Liver (tissue), 9 donors: ENCODE measurements around the gene KRTAP5-6. TPM values are rescaled to one million over a fixed set of nuclear protein-coding genes. Genes with fewer than 3 reads are reported as not detected.

Experiments used
- DNase-seq: peaks from one replicate; pipeline ENCODE4 v3.0.0-alpha.2; 2017; ENCODE audit warnings: low spot score
- H3K27ac ChIP-seq, 2 donors: one replicate each; pipeline ENCODE4 v1.7.0; 2013; ENCODE audit warnings: inconsistent platforms in 2 of 2, low read length in 2 of 2, control low read depth in 1 of 2, low read depth in 1 of 2, mild to moderate bottlenecking in 1 of 2
- H3K27me3 ChIP-seq, 4 donors: one replicate each; pipeline versions ENCODE4 v1.6.1 to v1.7.0; 2013; ENCODE audit warnings: low read length in 3 of 4, inconsistent platforms in 1 of 4, mild to moderate bottlenecking in 1 of 4, moderate library complexity in 1 of 4; ENCODE audit not compliant: control insufficient read depth in 4 of 4, insufficient read depth in 4 of 4
- H3K36me3 ChIP-seq, 4 donors: one replicate each; pipeline versions ENCODE4 v1.6.1 to v1.7.0; 2013; ENCODE audit warnings: low read length in 3 of 4, mild to moderate bottlenecking in 3 of 4, low read depth in 1 of 4, moderate library complexity in 1 of 4; ENCODE audit not compliant: control insufficient read depth in 4 of 4, insufficient read depth in 3 of 4
- H3K4me1 ChIP-seq, 4 donors: one replicate each; pipeline versions ENCODE4 v1.6.1 to v1.7.0; 2013; ENCODE audit warnings: low read length in 3 of 4, mild to moderate bottlenecking in 3 of 4, moderate library complexity in 1 of 4; ENCODE audit not compliant: control insufficient read depth in 4 of 4, insufficient read depth in 4 of 4
- H3K4me3 ChIP-seq, 3 donors: one replicate each; pipeline versions ENCODE4 v1.6.1 to v1.7.0; 2013; ENCODE audit warnings: low read length in 3 of 3, control low read depth in 1 of 3, low read depth in 1 of 3, mild to moderate bottlenecking in 1 of 3
- H3K9ac ChIP-seq, 2 donors: one replicate each; pipeline ENCODE4 v1.7.0; 2013; ENCODE audit warnings: low read length in 2 of 2, mild to moderate bottlenecking in 2 of 2, moderate library complexity in 2 of 2, control low read depth in 1 of 2, low read depth in 1 of 2
- H3K9me3 ChIP-seq, 4 donors: one replicate each; pipeline versions ENCODE4 v1.6.1 to v1.7.0; 2013; ENCODE audit warnings: low read length in 3 of 4; ENCODE audit not compliant: control insufficient read depth in 4 of 4
- EGR1 ChIP-seq, 2 donors: IDR thresholded peaks; 2 replicates each; pipeline ENCODE4 v1.6.1; 2016 to 2018; ENCODE audit warnings: antibody characterized with exemption in 2 of 2, low read depth in 2 of 2
- FOXA1 ChIP-seq: IDR thresholded peaks from 2 replicates; pipeline ENCODE4 v1.6.1; 2016; ENCODE audit warnings: antibody characterized with exemption
- FOXA2 ChIP-seq: IDR thresholded peaks from 2 replicates; pipeline ENCODE4 v1.6.1; 2016; ENCODE audit warnings: antibody characterized with exemption
- GABPA ChIP-seq, 2 donors: IDR thresholded peaks in 1 of 2; conservative IDR thresholded peaks in 1 of 2; 2 replicates each; pipeline ENCODE4 v1.6.1; 2016; ENCODE audit warnings: antibody characterized with exemption in 2 of 2, mild to moderate bottlenecking in 1 of 2, moderate library complexity in 1 of 2
- HNF4A ChIP-seq, 2 donors: conservative IDR thresholded peaks; 2 replicates each; pipeline ENCODE4 v1.6.1; 2016; ENCODE audit warnings: antibody characterized with exemption in 2 of 2, mild to moderate bottlenecking in 2 of 2
- HNF4G ChIP-seq: IDR thresholded peaks from 2 replicates; pipeline ENCODE4 v1.6.1; 2016; ENCODE audit warnings: antibody characterized with exemption
- JUND ChIP-seq, 2 donors: IDR thresholded peaks; 2 replicates each; pipeline ENCODE4 v1.6.1; 2016; ENCODE audit warnings: antibody characterized with exemption in 2 of 2
- NR2F2 ChIP-seq: IDR thresholded peaks from 2 replicates; pipeline ENCODE4 v1.6.1; 2016; ENCODE audit warnings: antibody characterized with exemption
- RAD21 ChIP-seq, 2 donors: IDR thresholded peaks; 2 replicates each; pipeline ENCODE4 v1.6.1; 2016; ENCODE audit warnings: antibody characterized with exemption in 2 of 2, mild to moderate bottlenecking in 2 of 2
- RXRA ChIP-seq, 2 donors: IDR thresholded peaks; 2 replicates each; pipeline ENCODE4 v1.6.1; 2017 to 2018; ENCODE audit warnings: antibody characterized with exemption in 2 of 2, mild to moderate bottlenecking in 1 of 2
- SP1 ChIP-seq: IDR thresholded peaks from 2 replicates; pipeline ENCODE4 v1.6.1; 2018; ENCODE audit warnings: antibody characterized with exemption, mild to moderate bottlenecking
- TAF1 ChIP-seq: conservative IDR thresholded peaks from 2 replicates; pipeline ENCODE4 v1.6.1; 2016; ENCODE audit warnings: antibody characterized with exemption, mild to moderate bottlenecking
- YY1 ChIP-seq: IDR thresholded peaks from 2 replicates; pipeline ENCODE4 v1.6.1; 2016; ENCODE audit warnings: antibody characterized with exemption, mild to moderate bottlenecking
- WGBS: extraction: QIAGEN DNeasy Blood & Tissue Kit; methylation state at CpG from one replicate; pipeline ENCODE4 v1.1.7; 2013; 5-methylcytosine and 5-hydroxymethylcytosine counted together
- polyA plus RNA-seq, 2 donors: library from polyadenylated mRNA; stranded (reverse) in 1 of 2; unstranded in 1 of 2; fragments of 200-250 nt in 1 of 2; fragments of >200 nt in 1 of 2; fragmentation: Nextera tagmentation in 1 of 2; extraction: Ambion mirVana in 1 of 2; gene quantifications; one replicate each; pipeline versions ENCODE4 v1.2.1 to v1.2.3, GENCODE V29; 2013 to 2015
- total RNA-seq, 2 donors: library from RNA; depleted of rRNA; stranded (reverse); fragments of >200 nt; gene quantifications; one replicate each; pipeline ENCODE4 v1.2.3, GENCODE V29; 2014
- TF ChIP-seq, protein P1 (sequence below): IDR thresholded peaks from 2 replicates; pipeline ENCODE4 v1.6.1; 2016; ENCODE audit warnings: antibody characterized with exemption, mild to moderate bottlenecking
- TF ChIP-seq, protein P2 (sequence below): IDR thresholded peaks from 2 replicates; pipeline ENCODE4 v1.6.1; 2016; ENCODE audit warnings: antibody characterized with exemption
- TF ChIP-seq, protein P3 (sequence below): IDR thresholded peaks from 2 replicates; pipeline ENCODE4 v1.6.1; 2016; ENCODE audit warnings: antibody characterized with exemption
- TF ChIP-seq, protein P4 (sequence below): fragments of 150-350 bp; IDR thresholded peaks from 2 replicates; pipeline ENCODE4 v1.5.1; 2017; ENCODE audit warnings: improper control_type of control experiment, low read depth, low read length; ENCODE audit not compliant: missing input control
- donor health status: healthy.
- donor health status: healthy.
- donor health status: healthy.
- donor health status: healthy.
- donor health status: healthy.

Gene KRTAP5-6
- total and polyA plus RNA-seq, 4 donors: 0.84 to 1.2 TPM; not detected in 2

DNA sequence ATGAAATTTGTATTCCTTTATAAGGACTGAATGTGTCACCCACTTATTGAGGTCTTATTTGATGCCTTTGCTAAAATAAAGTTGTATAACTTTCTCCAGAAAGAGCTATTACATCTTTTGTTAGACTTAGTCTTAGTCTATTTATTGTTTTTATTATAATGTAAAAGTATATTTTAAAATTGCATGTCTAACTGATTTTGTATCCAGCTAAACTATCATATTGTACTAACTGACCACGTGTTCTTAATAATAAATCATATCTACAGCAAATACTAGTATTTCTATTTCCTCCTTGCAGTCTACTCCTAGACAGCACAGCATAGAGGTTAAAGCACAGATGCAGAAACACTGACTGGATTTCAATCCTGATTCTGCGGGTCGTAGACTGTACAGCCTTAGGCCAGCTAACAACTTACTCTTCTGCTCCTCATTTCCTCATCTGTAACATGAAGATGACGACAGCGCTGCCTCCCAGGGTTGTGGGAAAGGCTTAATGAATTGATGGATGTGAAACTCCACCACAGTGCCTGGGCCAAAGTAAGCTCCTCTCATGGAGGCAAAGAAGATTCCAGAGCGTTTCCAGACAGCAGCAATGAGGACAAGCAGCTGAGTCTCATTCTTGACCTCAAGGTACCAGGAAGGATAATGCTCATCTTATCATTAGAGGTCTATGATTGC lies 40.2 kb downstream of the KRTAP5-6 start (continued):
- TF ChIP-seq, protein P1, sequence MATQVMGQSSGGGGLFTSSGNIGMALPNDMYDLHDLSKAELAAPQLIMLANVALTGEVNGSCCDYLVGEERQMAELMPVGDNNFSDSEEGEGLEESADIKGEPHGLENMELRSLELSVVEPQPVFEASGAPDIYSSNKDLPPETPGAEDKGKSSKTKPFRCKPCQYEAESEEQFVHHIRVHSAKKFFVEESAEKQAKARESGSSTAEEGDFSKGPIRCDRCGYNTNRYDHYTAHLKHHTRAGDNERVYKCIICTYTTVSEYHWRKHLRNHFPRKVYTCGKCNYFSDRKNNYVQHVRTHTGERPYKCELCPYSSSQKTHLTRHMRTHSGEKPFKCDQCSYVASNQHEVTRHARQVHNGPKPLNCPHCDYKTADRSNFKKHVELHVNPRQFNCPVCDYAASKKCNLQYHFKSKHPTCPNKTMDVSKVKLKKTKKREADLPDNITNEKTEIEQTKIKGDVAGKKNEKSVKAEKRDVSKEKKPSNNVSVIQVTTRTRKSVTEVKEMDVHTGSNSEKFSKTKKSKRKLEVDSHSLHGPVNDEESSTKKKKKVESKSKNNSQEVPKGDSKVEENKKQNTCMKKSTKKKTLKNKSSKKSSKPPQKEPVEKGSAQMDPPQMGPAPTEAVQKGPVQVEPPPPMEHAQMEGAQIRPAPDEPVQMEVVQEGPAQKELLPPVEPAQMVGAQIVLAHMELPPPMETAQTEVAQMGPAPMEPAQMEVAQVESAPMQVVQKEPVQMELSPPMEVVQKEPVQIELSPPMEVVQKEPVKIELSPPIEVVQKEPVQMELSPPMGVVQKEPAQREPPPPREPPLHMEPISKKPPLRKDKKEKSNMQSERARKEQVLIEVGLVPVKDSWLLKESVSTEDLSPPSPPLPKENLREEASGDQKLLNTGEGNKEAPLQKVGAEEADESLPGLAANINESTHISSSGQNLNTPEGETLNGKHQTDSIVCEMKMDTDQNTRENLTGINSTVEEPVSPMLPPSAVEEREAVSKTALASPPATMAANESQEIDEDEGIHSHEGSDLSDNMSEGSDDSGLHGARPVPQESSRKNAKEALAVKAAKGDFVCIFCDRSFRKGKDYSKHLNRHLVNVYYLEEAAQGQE: no peak
- TF ChIP-seq NR2F2 (no peak), GABPA (IDR thresholded peaks at IDR 0.05 in 1 of 2, conservative IDR thresholded peaks at IDR 0.05 in 1 of 2) (no peak), FOXA1 (no peak), EGR1 (IDR thresholded peaks at IDR 0.05; ENCODE audit: low read depth in 2 of 2) (no peak), RAD21 (IDR thresholded peaks at IDR 0.05) (no peak)

DNA sequence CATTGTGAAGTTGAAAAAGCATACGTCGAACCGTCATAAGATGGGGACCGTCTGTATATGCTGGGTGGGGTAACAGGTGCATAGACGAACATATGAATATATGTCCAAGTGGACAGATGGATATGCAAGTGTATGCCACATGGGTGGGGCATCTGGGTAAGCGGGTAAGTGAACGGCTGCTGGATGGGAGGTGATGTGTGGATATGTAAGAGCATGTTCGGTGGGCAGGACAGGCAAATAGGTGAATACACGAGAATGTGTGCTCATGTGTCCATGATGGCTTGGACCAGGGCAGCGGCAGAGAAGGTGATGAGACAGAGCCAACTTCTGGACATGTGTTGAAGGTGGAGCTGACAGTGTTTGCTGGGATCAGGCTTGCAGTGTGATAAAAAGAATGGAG lies 41.4 kb downstream of the KRTAP5-6 start:
- H3K27ac ChIP-seq: no peak overlapping the region
- no peaks in the 10 kb centered on the region for H3K36me3 ChIP-seq
- peaks cover 4 to 22% (median 16%) of the 10 kb centered on the region in 4 donors for H3K9me3 ChIP-seq
- WGBS: 88% methylated on average over 10 of the region's 10 CpGs
- TF ChIP-seq YY1 (no peak), GABPA (IDR thresholded peaks at IDR 0.05 in 1 of 2, conservative IDR thresholded peaks at IDR 0.05 in 1 of 2) (no peak), TAF1 (no peak), RAD21 (IDR thresholded peaks at IDR 0.05) (no peak), FOXA2 (no peak), JUND (IDR thresholded peaks at IDR 0.05) (no peak), NR2F2 (no peak), FOXA1 (no peak), SP1 (no peak)
- TF ChIP-seq, protein P2, sequence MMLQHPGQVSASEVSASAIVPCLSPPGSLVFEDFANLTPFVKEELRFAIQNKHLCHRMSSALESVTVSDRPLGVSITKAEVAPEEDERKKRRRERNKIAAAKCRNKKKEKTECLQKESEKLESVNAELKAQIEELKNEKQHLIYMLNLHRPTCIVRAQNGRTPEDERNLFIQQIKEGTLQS: no peak
- TF ChIP-seq, protein P3, sequence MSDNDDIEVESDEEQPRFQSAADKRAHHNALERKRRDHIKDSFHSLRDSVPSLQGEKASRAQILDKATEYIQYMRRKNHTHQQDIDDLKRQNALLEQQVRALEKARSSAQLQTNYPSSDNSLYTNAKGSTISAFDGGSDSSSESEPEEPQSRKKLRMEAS: no peak
- no peak overlapping the region for H3K4me3 ChIP-seq
- H3K27me3 ChIP-seq: peaks cover 0 to 2% (median 0%) of the 10 kb centered on the region in 4 donors
- no peak for DNase-seq
- no peak overlapping the region for H3K9ac ChIP-seq
- peaks cover 0 to 3% (median 0%) of the 10 kb centered on the region in 4 donors for H3K4me1 ChIP-seq

DNA sequence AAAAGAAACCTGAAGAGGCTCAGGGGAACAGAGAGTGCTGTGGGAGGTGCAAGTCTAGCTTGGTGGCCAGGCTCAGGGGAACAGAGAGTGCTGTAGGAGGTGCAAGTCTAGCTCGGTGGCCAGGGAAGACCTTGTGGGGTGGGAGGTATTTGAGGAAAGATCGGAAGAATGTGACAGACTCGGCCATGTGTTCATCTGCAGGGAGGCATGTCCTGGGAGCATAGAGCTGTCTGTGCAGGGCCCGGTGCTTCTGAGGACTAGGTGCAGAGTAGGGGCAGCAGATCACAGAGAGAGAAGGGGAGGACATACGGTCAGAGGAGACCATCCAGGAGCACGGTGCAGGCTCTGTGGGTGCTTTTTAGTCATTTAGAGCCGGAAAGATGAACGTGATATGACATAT lies 42.6 kb downstream of the KRTAP5-6 start:
- peaks cover 0 to 2% (median 0%) of the 10 kb centered on the region in 4 donors for H3K27me3 ChIP-seq
- 67% methylated on average over 8 of the region's 8 CpGs for WGBS
- H3K4me1 ChIP-seq: no peaks in the 10 kb centered on the region
- no peak overlapping the region for H3K4me3 ChIP-seq
- no peaks in the 10 kb centered on the region for H3K36me3 ChIP-seq
- TF ChIP-seq RXRA (IDR thresholded peaks at IDR 0.05) (no peak), GABPA (IDR thresholded peaks at IDR 0.05 in 1 of 2, conservative IDR thresholded peaks at IDR 0.05 in 1 of 2) (no peak), HNF4G (no peak), SP1 (no peak), RAD21 (IDR thresholded peaks at IDR 0.05) (no peak), JUND (IDR thresholded peaks at IDR 0.05) (no peak), TAF1 (no peak), FOXA2 (no peak), NR2F2 (no peak), EGR1 (IDR thresholded peaks at IDR 0.05; ENCODE audit: low read depth in 2 of 2) (no peak), HNF4A (conservative IDR thresholded peaks at IDR 0.05) (no peak)
- TF ChIP-seq, protein P3: no peak
- TF ChIP-seq, protein P2: no peak
- TF ChIP-seq, protein P1: no peak
- TF ChIP-seq, protein P4, sequence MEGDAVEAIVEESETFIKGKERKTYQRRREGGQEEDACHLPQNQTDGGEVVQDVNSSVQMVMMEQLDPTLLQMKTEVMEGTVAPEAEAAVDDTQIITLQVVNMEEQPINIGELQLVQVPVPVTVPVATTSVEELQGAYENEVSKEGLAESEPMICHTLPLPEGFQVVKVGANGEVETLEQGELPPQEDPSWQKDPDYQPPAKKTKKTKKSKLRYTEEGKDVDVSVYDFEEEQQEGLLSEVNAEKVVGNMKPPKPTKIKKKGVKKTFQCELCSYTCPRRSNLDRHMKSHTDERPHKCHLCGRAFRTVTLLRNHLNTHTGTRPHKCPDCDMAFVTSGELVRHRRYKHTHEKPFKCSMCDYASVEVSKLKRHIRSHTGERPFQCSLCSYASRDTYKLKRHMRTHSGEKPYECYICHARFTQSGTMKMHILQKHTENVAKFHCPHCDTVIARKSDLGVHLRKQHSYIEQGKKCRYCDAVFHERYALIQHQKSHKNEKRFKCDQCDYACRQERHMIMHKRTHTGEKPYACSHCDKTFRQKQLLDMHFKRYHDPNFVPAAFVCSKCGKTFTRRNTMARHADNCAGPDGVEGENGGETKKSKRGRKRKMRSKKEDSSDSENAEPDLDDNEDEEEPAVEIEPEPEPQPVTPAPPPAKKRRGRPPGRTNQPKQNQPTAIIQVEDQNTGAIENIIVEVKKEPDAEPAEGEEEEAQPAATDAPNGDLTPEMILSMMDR: no peak
- no peak overlapping the region for H3K9ac ChIP-seq
- peaks cover 4 to 22% (median 16%) of the 10 kb centered on the region in 4 donors for H3K9me3 ChIP-seq
- H3K27ac ChIP-seq: no peak overlapping the region
- DNase-seq: no peak
